Measurements from ENCODE around the gene SAA2.

- no peak for TF ChIP-seq CTCF (IDR thresholded peaks at IDR 0.05; ENCODE audit: low read depth, low read length)
- TF ChIP-seq POLR2A (IDR thresholded peaks at IDR 0.05; ENCODE audit: extremely low read depth, insufficient read length) = no peak
- no peak for TF ChIP-seq MAX (IDR thresholded peaks at IDR 0.05; ENCODE audit: low read depth, low read length)
- TF ChIP-seq MYC (IDR thresholded peaks at IDR 0.05; ENCODE audit: low read depth, low read length) = no peak
Observed at GRCh38 chr11:18280438-18281045, 32.1 kb upstream of the SAA2 start.

All from NB4 (cell line).